ENCODE results near the gene SAFB2. TPM values are rescaled to one million over a fixed set of nuclear protein-coding genes. Genes with fewer than 3 reads are reported as not detected.

The SAFB2 gene
- total RNA-seq, 4 donors from 2014 or later: 64.0 to 283 (median 124) TPM

DNA sequence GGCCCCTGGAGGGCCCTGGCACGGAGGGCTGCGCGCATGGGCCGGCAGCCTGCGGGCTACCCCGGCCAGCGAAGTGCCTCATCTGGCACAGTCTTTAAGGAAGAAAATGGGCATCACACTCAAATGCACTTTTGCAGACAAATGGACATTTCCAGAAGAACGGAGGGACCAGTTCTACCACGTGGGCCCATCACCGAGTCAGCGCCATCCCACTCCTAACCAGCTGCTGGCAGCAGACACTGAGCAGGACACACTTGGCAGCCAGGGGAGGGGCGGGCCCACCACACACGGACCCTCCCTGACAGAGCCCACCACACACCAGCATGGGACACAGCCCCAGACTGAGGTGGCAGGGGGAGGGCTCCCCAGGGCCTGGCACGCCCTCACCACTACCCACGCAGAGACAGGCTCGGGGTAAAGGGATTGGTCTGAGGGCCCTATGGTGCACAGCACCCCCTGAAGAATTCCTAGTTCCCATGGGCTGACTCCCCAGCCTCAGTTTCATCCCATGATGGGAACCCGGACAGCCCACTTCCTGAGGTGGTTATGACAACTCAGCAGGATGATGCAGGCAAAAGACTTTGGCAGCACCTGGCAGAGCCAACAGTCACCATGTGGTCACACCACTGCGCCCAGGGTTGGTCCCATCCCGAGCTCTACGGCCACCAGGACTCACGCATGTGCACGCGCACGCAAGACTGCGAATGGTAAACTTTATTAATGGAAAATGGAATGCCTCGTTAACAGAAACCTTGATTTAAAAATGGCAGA lies 36.1 kb downstream of the SAFB2 start:
- H3K4me1 ChIP-seq: peaks cover 3 to 11% (median 9%) of the 10 kb centered on the region in 4 donors
- peak overlapping the region in 3 of 4 donors; percentile 25 to 62 (median 48) for H3K27ac ChIP-seq
- H3K9me3 ChIP-seq: no peaks in the 10 kb centered on the region
- H3K4me3 ChIP-seq: no peak overlapping the region
- WGBS, 2 donors (ENCODE audit: low coverage in 1 of 2): 81 to 98% methylated on average over 9 to 25 of the region's 26 CpGs
- TF ChIP-seq POLR2A (IDR thresholded peaks at IDR 0.05) (no peak), POLR2AphosphoS5 (IDR thresholded peaks at IDR 0.05) (no peak), EP300 (IDR thresholded peaks at IDR 0.05; ENCODE audit: low read depth) (no peak)
- TF ChIP-seq, protein P1, sequence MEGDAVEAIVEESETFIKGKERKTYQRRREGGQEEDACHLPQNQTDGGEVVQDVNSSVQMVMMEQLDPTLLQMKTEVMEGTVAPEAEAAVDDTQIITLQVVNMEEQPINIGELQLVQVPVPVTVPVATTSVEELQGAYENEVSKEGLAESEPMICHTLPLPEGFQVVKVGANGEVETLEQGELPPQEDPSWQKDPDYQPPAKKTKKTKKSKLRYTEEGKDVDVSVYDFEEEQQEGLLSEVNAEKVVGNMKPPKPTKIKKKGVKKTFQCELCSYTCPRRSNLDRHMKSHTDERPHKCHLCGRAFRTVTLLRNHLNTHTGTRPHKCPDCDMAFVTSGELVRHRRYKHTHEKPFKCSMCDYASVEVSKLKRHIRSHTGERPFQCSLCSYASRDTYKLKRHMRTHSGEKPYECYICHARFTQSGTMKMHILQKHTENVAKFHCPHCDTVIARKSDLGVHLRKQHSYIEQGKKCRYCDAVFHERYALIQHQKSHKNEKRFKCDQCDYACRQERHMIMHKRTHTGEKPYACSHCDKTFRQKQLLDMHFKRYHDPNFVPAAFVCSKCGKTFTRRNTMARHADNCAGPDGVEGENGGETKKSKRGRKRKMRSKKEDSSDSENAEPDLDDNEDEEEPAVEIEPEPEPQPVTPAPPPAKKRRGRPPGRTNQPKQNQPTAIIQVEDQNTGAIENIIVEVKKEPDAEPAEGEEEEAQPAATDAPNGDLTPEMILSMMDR (IDR thresholded peaks at IDR 0.05): no peak
- intact Hi-C loops (cut with DNase I; ENCODE audit: low total_unique reads): no loop called here
- no peak for DNase-seq
- H3K36me3 ChIP-seq: peaks cover 0 to 40% (median 19%) of the 10 kb centered on the region in 4 donors
- no peaks in the 10 kb centered on the region for H3K27me3 ChIP-seq
- in situ Hi-C loops (cut with MboI; ENCODE audit: low pct_ligation_motif_present in 1 of 4, low pct_unique_long_range_greater_than_20kb in 1 of 4, low sequenced_read_pairs in 3 of 4): loop anchor here in 1 of 4 donors (25.0 kb wide), 1 partner anchor 524 kb away; no protein-coding TSS in a partner anchor

DNA sequence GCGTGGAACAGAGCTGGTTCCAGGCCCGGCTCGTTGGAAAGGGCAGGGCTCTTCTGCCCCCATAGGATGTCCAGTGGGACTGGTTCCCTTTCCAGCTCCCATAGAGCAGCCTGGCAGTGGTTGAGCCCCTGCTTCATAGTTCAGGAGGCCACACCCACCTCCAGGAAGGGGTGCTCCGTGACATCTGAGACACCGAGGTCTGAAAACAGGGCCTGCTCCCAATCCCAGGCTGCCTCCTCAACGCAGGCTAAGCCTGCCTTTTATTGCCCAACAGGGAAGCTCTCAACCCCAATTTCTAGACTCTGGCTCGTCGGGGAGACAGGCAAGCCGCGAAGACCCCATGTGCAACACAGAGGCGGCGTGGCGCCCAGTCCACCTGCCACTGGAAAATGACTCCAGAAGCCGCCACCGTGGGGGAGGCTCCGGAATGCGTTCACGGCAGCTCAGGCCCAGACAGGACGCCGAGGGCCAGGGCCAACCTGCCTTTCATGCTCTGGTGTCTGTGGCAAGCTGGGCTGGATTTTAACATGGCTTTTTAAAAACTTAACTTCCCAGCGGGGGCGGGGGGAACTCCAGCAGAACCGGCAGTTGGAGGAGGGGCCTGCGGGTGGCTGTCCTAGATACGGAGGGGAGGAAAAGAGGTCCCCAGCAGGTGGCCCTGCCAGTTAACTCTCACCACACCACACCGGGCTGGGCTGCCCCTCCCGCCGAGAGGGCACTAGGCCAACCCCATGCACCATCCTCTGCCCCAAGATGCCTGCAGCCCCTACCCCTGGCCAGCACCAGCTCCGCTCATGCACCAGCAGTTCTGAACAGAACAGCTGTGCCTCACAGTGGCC lies 36.9 kb downstream of the SAFB2 start:
- no peaks in the 10 kb centered on the region for H3K27me3 ChIP-seq
- peak overlapping the region; percentile 22 to 62 (median 36) for H3K27ac ChIP-seq
- no peak overlapping the region for H3K4me3 ChIP-seq
- peaks cover 3 to 11% (median 9%) of the 10 kb centered on the region in 4 donors for H3K4me1 ChIP-seq
- DNase-seq: no peak
- peaks cover 0 to 34% (median 15%) of the 10 kb centered on the region in 4 donors for H3K36me3 ChIP-seq
- intact Hi-C loops (cut with DNase I; ENCODE audit: low total_unique reads): no loop called here
- 78% methylated on average over 25 of the region's 29 CpGs; no CpG with 5 or more reads in 1 of the 2 donors for WGBS, 2 donors (ENCODE audit: low coverage in 1 of 2)
- in situ Hi-C loops (cut with MboI; ENCODE audit: low pct_ligation_motif_present in 1 of 4, low pct_unique_long_range_greater_than_20kb in 1 of 4, low sequenced_read_pairs in 3 of 4): loop anchor here in 1 of 4 donors (25.0 kb wide), 1 partner anchor 523 kb away; no protein-coding TSS in a partner anchor
- no peaks in the 10 kb centered on the region for H3K9me3 ChIP-seq
- no peak for TF ChIP-seq EP300 (IDR thresholded peaks at IDR 0.05; ENCODE audit: low read depth)
- TF ChIP-seq POLR2AphosphoS5 (IDR thresholded peaks at IDR 0.05): no peak
- TF ChIP-seq, protein P1 (IDR thresholded peaks at IDR 0.05): no peak
- no peak for TF ChIP-seq POLR2A (IDR thresholded peaks at IDR 0.05)

DNA sequence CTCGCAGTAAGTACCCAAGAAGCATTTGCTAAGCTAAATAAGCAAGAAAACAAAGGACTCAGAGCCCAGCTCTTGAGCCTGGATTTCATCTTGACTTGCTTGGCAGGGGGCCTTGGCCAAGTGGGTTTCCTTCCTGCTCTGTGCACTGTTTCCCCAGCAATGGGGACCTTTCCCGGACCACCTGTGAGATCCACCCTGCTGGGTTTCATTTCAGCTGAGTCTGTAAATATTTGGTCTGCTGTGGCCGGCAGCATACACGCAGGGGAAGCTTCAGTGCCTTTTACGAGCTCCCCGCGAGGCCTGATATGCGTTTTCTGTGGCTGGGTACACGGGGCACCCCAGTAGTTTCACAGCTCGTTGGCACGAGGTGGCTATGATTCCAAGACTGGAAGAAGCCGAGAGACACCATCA lies 42.4 kb downstream of the SAFB2 start:
- peaks cover 0 to 9% (median 4%) of the 10 kb centered on the region in 4 donors for H3K4me1 ChIP-seq
- H3K27me3 ChIP-seq: no peaks in the 10 kb centered on the region
- in situ Hi-C loops (cut with MboI; ENCODE audit: low pct_ligation_motif_present in 1 of 4, low pct_unique_long_range_greater_than_20kb in 1 of 4, low sequenced_read_pairs in 3 of 4) (loop anchor here in 1 of 4 donors (25.0 kb wide), 1 partner anchor 518 kb away; no protein-coding TSS in a partner anchor), intact Hi-C loops (cut with DNase I; ENCODE audit: low total_unique reads) (no loop called here)
- TF ChIP-seq, protein P1 (IDR thresholded peaks at IDR 0.05): no peak
- TF ChIP-seq POLR2A (IDR thresholded peaks at IDR 0.05) (no peak), EP300 (IDR thresholded peaks at IDR 0.05; ENCODE audit: low read depth) (no peak), POLR2AphosphoS5 (IDR thresholded peaks at IDR 0.05) (no peak)
- no peak overlapping the region for H3K27ac ChIP-seq
- no peaks in the 10 kb centered on the region for H3K36me3 ChIP-seq
- WGBS, 2 donors (ENCODE audit: low coverage in 1 of 2): 61% methylated on average over 12 of the region's 12 CpGs; no CpG with 5 or more reads in 1 of the 2 donors
- H3K9me3 ChIP-seq: no peaks in the 10 kb centered on the region
- H3K4me3 ChIP-seq: no peak overlapping the region
- DNase-seq: no peak

DNA sequence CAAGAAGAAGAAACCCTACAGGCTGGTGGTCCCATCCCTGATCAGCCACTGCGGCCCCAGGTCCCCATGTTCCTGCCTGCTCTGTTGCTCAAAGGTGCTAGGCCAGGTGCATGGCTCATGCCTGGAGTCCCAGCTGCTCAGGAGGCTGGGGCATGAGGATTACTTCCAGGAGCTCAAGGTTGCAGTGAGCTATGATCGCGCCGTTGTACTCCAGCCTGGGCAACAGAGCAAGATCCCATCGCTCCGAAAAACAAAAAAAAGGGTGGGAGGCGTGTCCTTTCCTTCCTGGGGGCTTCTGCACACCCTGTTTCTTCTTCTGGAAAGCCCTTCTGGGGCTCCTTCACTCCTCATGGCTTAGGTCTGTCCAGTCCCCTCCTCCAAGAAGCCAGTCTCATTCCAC lies 42.9 kb downstream of the SAFB2 start:
- TF ChIP-seq EP300 (IDR thresholded peaks at IDR 0.05; ENCODE audit: low read depth) (no peak), POLR2A (IDR thresholded peaks at IDR 0.05) (no peak), POLR2AphosphoS5 (IDR thresholded peaks at IDR 0.05) (no peak)
- TF ChIP-seq, protein P1 (IDR thresholded peaks at IDR 0.05): no peak
- H3K36me3 ChIP-seq: no peaks in the 10 kb centered on the region
- no peak overlapping the region for H3K4me3 ChIP-seq
- no peaks in the 10 kb centered on the region for H3K9me3 ChIP-seq
- peaks cover 0 to 9% (median 4%) of the 10 kb centered on the region in 4 donors for H3K4me1 ChIP-seq
- 86 to 94% methylated on average over 3 to 7 of the region's 7 CpGs for WGBS, 2 donors (ENCODE audit: low coverage in 1 of 2)
- in situ Hi-C loops (cut with MboI; ENCODE audit: low pct_ligation_motif_present in 1 of 4, low pct_unique_long_range_greater_than_20kb in 1 of 4, low sequenced_read_pairs in 3 of 4): loop anchor here in 1 of 4 donors (25.0 kb wide), 1 partner anchor 517 kb away; no protein-coding TSS in a partner anchor
- no peaks in the 10 kb centered on the region for H3K27me3 ChIP-seq
- intact Hi-C loops (cut with DNase I; ENCODE audit: low total_unique reads): loop anchor here (10.0 kb wide), 2 partner anchors 365 to 535 kb away; no protein-coding TSS in a partner anchor
- DNase-seq: no peak
- no peak overlapping the region for H3K27ac ChIP-seq
